Left lung (tissue), 10 donors: ENCODE results near the gene ELF2. TPM values are rescaled to one million over a fixed set of nuclear protein-coding genes. Genes with fewer than 3 reads are reported as not detected.
A peak's percentile ranks its signal among the peaks of the same experiment; 100 is the strongest.
"Not testable (repeated sequence)": the region's sequence is repeated elsewhere in the genome, so short reads cannot be mapped to it uniquely, and the experiment has no call there.

Source experiments
- ATAC-seq: fragments of 200-7000 bp; cut with Tn5 transposase; one replicate; pipeline ENCODE4 v1.9.1; 2020; ENCODE audit warnings: moderate library complexity
- DNase-seq, 4 donors: peaks; one replicate each; pipeline ENCODE4 v3.0.0-alpha.2; 2013 to 2020
- H3K27ac ChIP-seq, 2 donors: fragments of 200-600 bp; sonication (generic) in 1 of 2; one replicate each; pipeline versions ENCODE4 v1.5.0 to v1.8.0; 2020 to 2021
- H3K27me3 ChIP-seq, 2 donors: fragments of 200-600 bp; sonication (generic) in 1 of 2; one replicate each; pipeline versions ENCODE4 v1.5.0 to v1.8.0; 2020 to 2021
- H3K36me3 ChIP-seq, 2 donors: fragments of 200-600 bp; sonication (generic) in 1 of 2; one replicate each; pipeline versions ENCODE4 v1.5.0 to v1.8.0; 2020 to 2021
- H3K4me1 ChIP-seq, 2 donors: fragments of 200-600 bp; one replicate each; pipeline ENCODE4 v1.8.0; 2021
- H3K4me3 ChIP-seq, 2 donors: fragments of 200-600 bp; sonication (generic) in 1 of 2; one replicate each; pipeline versions ENCODE4 v1.5.0 to v1.8.0; 2020 to 2021; ENCODE audit warnings: mild to moderate bottlenecking in 1 of 2
- H3K9me3 ChIP-seq, 2 donors: fragments of 200-600 bp; sonication (generic) in 1 of 2; one replicate each; pipeline versions ENCODE4 v1.5.0 to v1.8.0; 2020 to 2021
- CTCF ChIP-seq, 2 donors: fragments of 200-600 bp; sonication (generic) in 1 of 2; IDR thresholded peaks; one replicate each; pipeline versions ENCODE4 v1.5.0 to v1.8.0; 2021; ENCODE audit warnings: antibody characterized with exemption in 2 of 2
- intact Hi-C, 2 donors: fragments of 100-400 bp; cut with DNase I; formaldehyde crosslinking; loops; one replicate each; pipeline versions ENCODE4 v1.11.2 to v1.14.2; 2022
- polyA plus RNA-seq, 6 donors: library from polyadenylated mRNA; unstranded; fragments of 120-200 nt; gene quantifications; one replicate each; pipeline ENCODE4 v1.2.1, GENCODE V29; 2013; ENCODE audit not compliant: insufficient read length in 6 of 6
- total RNA-seq, 2 donors: library from RNA; stranded (reverse); fragmentation: NEBNext Ultra II Directional; extraction: Animal tissue kit (Norgen Biotek cat#: 25700); gene quantifications; one replicate each; pipeline ENCODE4 v1.2.1, GENCODE V29; 2021
- donor health status: DM: no; HTN: yes; CAD: no.
- donor health status: DM: no; HTN: no; CAD: no.

ELF2 gene
- total and polyA plus RNA-seq, 8 donors = 37.3 to 82.6 (median 70.4) TPM

GRCh38 chr4:139076016-139076744 lies 100.8 kb downstream of the ELF2 start:
- no peak for TF ChIP-seq CTCF (IDR thresholded peaks at IDR 0.05)
- peaks cover 0 to 14% of the 10 kb centered on the region in 2 donors for H3K36me3 ChIP-seq
- ATAC-seq (peak; percentile 18), DNase-seq (no peak)
- peaks cover 14 to 50% of the 10 kb centered on the region in 2 donors for H3K4me1 ChIP-seq
- no peak overlapping the region for H3K27ac ChIP-seq
- intact Hi-C loops = no loop called here
- H3K9me3 ChIP-seq = no peaks in the 10 kb centered on the region
- H3K27me3 ChIP-seq = no peaks in the 10 kb centered on the region
- no peak overlapping the region for H3K4me3 ChIP-seq

DNA sequence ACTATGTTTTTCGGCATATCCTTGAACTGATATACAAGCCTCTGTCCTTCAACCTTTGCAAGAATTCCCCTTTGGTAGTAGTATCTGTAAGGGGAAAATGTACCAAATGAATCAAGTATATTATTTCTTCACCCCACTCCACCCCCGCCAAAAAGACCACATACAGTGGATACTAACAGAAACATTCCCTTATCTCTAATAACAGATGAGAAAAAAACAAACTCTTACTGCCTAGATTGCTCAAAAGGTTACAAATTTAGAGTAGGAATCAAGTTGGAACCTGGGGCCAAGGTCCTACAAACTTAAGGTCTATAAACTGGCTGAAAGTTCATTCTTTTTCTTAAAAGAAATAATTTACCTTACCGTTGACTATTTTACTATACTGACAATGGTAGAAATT lies 116.4 kb downstream of the ELF2 start:
- Histone ChIP-seq H3K27ac (no peak overlapping the region), H3K4me1 (no peaks in the 10 kb centered on the region), H3K36me3 (peaks cover 3 to 86% of the 10 kb centered on the region in 2 donors), H3K4me3 (no peak overlapping the region), H3K27me3 (no peaks in the 10 kb centered on the region), H3K9me3 (no peaks in the 10 kb centered on the region)
- intact Hi-C loops = no loop called here
- no peak for DNase-seq
- no peak for TF ChIP-seq CTCF (IDR thresholded peaks at IDR 0.05)
- no peak for ATAC-seq

DNA sequence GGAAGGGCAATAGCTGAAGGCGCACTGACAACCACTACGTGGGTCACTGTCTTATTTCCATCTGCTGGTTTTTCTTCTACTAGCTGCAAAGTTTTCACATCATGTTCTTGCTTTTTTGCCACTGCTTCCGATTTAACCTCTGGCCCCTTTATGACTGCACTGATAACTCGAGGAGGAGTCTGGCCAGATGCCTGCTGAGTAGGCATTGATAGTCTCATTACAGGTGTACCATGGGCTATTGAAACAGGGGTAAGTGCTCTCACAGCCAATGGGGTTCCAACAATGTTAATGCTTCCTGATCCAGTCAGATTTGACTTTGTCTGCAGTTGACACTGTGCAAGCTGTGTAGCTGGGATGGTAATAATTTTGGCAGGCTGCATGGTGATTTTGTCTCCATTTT lies 118.0 kb downstream of the ELF2 start:
- peaks cover 3 to 76% of the 10 kb centered on the region in 2 donors for H3K36me3 ChIP-seq

DNA sequence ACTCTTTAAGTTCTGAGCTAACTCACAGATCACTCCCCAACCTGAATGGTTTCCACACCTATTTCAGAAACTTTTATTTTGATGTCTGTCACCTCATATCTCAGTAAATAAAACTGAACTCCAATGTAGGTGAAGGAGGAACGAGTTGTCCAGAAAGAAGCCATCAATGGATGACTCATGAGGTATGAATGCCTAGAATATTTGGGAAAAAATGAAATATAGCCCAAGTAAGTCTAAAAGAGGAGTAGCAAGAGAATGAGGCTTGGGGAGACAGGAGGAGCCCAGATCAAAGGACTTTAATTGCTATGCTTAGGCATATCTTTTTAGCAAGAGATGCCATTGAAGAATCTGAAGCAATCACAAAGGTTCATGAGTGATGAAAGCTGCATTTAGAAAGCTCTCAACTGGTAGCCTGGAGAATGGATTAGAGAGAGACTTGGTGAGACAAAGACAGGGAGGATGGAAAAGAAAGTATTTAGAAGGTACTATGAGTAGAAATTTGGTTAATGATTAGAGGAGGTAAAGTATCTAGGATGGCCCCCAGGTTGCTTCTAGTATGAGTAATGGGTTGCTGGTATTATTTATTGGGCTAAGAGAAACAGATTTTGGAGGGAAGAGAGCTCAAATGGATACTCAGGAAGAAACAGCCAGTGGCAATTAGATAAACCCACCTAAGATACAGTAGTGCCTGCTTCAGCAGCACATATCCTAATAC lies 122.1 kb downstream of the ELF2 start:
- Histone ChIP-seq H3K36me3 (peaks cover 0 to 43% of the 10 kb centered on the region in 2 donors), H3K27ac (no peak overlapping the region), H3K9me3 (no peaks in the 10 kb centered on the region), H3K4me1 (peaks cover 0 to 10% of the 10 kb centered on the region in 2 donors), H3K27me3 (no peaks in the 10 kb centered on the region), H3K4me3 (no peak overlapping the region)
- DNase-seq = no peak
- no peak for ATAC-seq
- TF ChIP-seq CTCF (IDR thresholded peaks at IDR 0.05) = no peak
- intact Hi-C loops = no loop called here

More for the DNA sequence above, 118.0 kb downstream of the ELF2 start:
- intact Hi-C loops, ATAC-seq, H3K9me3 ChIP-seq, H3K27me3 ChIP-seq, DNase-seq, H3K4me3 ChIP-seq, H3K27ac ChIP-seq, H3K4me1 ChIP-seq: not testable (repeated sequence)

DNA sequence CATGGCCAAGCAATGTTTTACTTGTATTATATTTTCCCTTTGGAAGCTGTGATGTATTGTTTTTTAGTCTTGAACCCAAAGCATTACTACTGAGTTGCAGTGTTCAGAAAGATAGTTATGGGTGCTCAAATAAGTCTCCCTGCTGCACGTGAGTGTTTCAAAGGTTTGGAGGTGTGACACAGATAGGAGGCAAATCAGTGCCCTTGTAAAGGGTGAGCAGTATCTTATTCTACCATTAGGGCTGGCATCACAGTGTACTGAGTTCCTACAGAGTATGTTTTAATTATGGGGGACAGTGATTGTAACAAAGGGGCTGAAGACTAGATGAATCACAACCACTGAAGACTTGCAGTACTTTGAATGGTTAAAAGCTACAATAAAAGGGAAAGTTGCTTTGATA lies 123.1 kb downstream of the ELF2 start:
- DNase-seq (no peak), ATAC-seq (no peak)
- H3K27me3 ChIP-seq = no peaks in the 10 kb centered on the region
- H3K36me3 ChIP-seq = peaks cover 0 to 33% of the 10 kb centered on the region in 2 donors
- intact Hi-C loops = no loop called here
- no peaks in the 10 kb centered on the region for H3K9me3 ChIP-seq
- no peak overlapping the region for H3K27ac ChIP-seq
- no peak overlapping the region for H3K4me3 ChIP-seq
- TF ChIP-seq CTCF (IDR thresholded peaks at IDR 0.05) = no peak
- H3K4me1 ChIP-seq = peaks cover 0 to 12% of the 10 kb centered on the region in 2 donors
